PC-9 (cell line): ENCODE measurements around the gene EDN1.

Source experiments
- CTCF ChIP-seq: fragments of 200-600 bp; sonication (generic); conservative IDR thresholded peaks from 2 replicates; pipeline ENCODE4 v1.6.1; 2017; ENCODE audit warnings: mixed run types, antibody characterized with exemption, mild to moderate bottlenecking, moderate library complexity
- EZH2 ChIP-seq: fragments of 200-600 bp; sonication (generic); IDR thresholded peaks from 2 replicates; pipeline ENCODE4 v1.8.0; 2017; ENCODE audit warnings: antibody characterized with exemption, low read depth

- TF ChIP-seq CTCF: no peak
- no peak for TF ChIP-seq EZH2
Measured at GRCh38 chr6:12298995-12299394, 8.8 kb downstream of the EDN1 start.
